Activated CD8-positive, alpha-beta T cell treated with anti-CD3 and anti-CD28 coated beads, Interleukin-2, amount 10 ng/mL, durations not matched to agents 7 days and 5 days (primary cell): ENCODE data around the gene RXYLT1. TPM values are rescaled to one million over a fixed set of nuclear protein-coding genes. Genes with fewer than 3 reads are reported as not detected.
"Not testable (repeated sequence)": the region's sequence is repeated elsewhere in the genome, so short reads cannot be mapped to it uniquely, and the experiment has no call there.

ENCODE experiments used
- ATAC-seq: fragments of 150-1000 bp; cut with Tn5 transposase; one replicate; pipeline ENCODE4 v1.10.0; 2021; ENCODE audit warnings: moderate library complexity
- CTCF ChIA-PET: fragments of 350-600 bp; sonication (Branson Sonifier 250); formaldehyde crosslinking; loops from one replicate; lab custom pipeline; 2021; ENCODE audit warnings: antibody characterized with exemption; lab: Charles Lee
- POLR2A ChIA-PET: fragments of 350-600 bp; sonication (Branson Sonifier 250); formaldehyde crosslinking; loops from one replicate; lab custom pipeline; 2021; ENCODE audit warnings: antibody characterized with exemption; lab: Charles Lee
- DNase-seq: peaks from one replicate; pipeline ENCODE4 v3.0.0-alpha.2; 2020
- H3K27ac Mint-ChIP-seq: one replicate; pipeline ENCODE4 v1.8.0; 2021; ENCODE audit warnings: mild to moderate bottlenecking, mixed read lengths
- H3K27me3 Mint-ChIP-seq: one replicate; pipeline ENCODE4 v1.8.0; 2021; ENCODE audit warnings: low read depth, mixed read lengths
- H3K36me3 Mint-ChIP-seq: one replicate; pipeline ENCODE4 v1.8.0; 2021; ENCODE audit warnings: low read depth, mixed read lengths
- H3K4me1 Mint-ChIP-seq: one replicate; pipeline ENCODE4 v1.8.0; 2021; ENCODE audit warnings: low read depth, mixed read lengths
- H3K4me3 Mint-ChIP-seq: one replicate; pipeline ENCODE4 v1.8.0; 2021; ENCODE audit warnings: mild to moderate bottlenecking, mixed read lengths
- H3K9me3 Mint-ChIP-seq: one replicate; pipeline ENCODE4 v1.8.0; 2022; ENCODE audit warnings: mixed read lengths; ENCODE audit not compliant: insufficient read depth
- total RNA-seq, 2 experiments: library from RNA; stranded (reverse); gene quantifications; one replicate each; pipeline ENCODE4 v1.2.3, GENCODE V29; 2021

RXYLT1 gene
- total RNA-seq, 2 experiments from 2014 or later: 11.8 to 12.8 TPM

GRCh38 chr12:63823040-63823439 lies 43.3 kb downstream of the RXYLT1 start:
- CTCF ChIA-PET: interaction anchor here (1.3 to 1.9 kb wide), 2 partner anchors 17 to 434 kb away, joined by 3 to 4 read pairs; no protein-coding TSS in a partner anchor
- Mint-ChIP-seq H3K4me1 (peaks cover 7% of the 10 kb centered on the region), H3K27me3 (peaks cover 10% of the 10 kb centered on the region), H3K9me3 (peaks cover 4% of the 10 kb centered on the region), H3K36me3 (no peaks in the 10 kb centered on the region), H3K27ac (no peak overlapping the region), H3K4me3 (no peak overlapping the region)
- no peak for DNase-seq
- ATAC-seq: no peak
- POLR2A ChIA-PET: no interaction called here

DNA sequence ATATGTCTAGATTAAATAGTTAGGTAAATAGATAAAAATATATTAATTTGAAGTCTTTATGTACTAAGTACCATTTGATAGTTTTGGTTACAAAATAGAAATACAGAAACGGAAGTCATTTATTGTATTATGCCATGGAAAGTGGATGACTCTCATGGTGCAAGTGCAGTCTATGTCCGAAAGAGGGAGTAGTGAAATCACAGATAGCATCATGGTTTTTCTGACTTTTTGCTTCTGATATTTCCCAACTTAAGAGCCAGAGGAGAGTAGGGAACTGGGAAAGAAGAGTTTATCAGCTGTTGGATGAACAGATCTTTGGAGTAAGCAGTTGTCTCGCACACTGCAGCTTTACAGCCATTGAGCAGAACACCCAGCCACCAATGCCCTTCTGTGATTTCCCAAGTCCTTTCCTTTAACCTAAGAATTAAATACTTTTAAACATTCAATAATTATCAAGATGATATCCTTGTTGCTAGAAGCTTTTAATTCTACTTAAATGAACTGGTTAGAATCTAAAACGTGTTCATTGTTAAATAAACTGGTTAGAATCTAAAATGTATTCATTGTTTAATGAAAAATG lies 46.4 kb downstream of the RXYLT1 start:
- Mint-ChIP-seq H3K27me3 (peaks cover 7% of the 10 kb centered on the region), H3K27ac (no peak overlapping the region), H3K9me3 (no peaks in the 10 kb centered on the region), H3K36me3 (no peaks in the 10 kb centered on the region), H3K4me3 (no peak overlapping the region), H3K4me1 (peaks cover 7% of the 10 kb centered on the region)
- ATAC-seq (no peak), DNase-seq (no peak)
- ChIA-PET CTCF (interaction anchor here (0.9 to 2.3 kb wide), 4 partner anchors 12 to 431 kb away, joined by 3 to 7 read pairs (median 3); partner anchors contain the start of gene SRGAP1), POLR2A (no interaction called here)

- no peak for ATAC-seq
- H3K4me3 Mint-ChIP-seq: no peak overlapping the region
These were observed 49.2 kb downstream of the RXYLT1 start for GRCh38 chr12:63828867-63829266.

GRCh38 chr12:63836046-63836445 lies 56.3 kb downstream of the RXYLT1 start:
- H3K27me3 Mint-ChIP-seq: peaks cover 10% of the 10 kb centered on the region
- ATAC-seq: no peak
- H3K9me3 Mint-ChIP-seq: no peaks in the 10 kb centered on the region
- CTCF ChIA-PET: interaction anchor here (0.7 to 0.8 kb wide), 2 partner anchors 9 to 713 kb away, joined by 3 read pairs; no protein-coding TSS in a partner anchor
- H3K4me3 Mint-ChIP-seq: no peak overlapping the region
- no peak overlapping the region for H3K27ac Mint-ChIP-seq
- no peaks in the 10 kb centered on the region for H3K36me3 Mint-ChIP-seq
- no peak for DNase-seq
- no peaks in the 10 kb centered on the region for H3K4me1 Mint-ChIP-seq
- POLR2A ChIA-PET: no interaction called here

More at GRCh38 chr12:63828867-63829266, 49.2 kb downstream of the RXYLT1 start:
- DNase-seq: no peak
- Mint-ChIP-seq H3K27me3 (peaks cover 2% of the 10 kb centered on the region), H3K27ac (no peak overlapping the region), H3K9me3 (no peaks in the 10 kb centered on the region), H3K4me1 (no peaks in the 10 kb centered on the region), H3K36me3 (no peaks in the 10 kb centered on the region)
- ChIA-PET POLR2A (no interaction called here), CTCF (interaction anchor here (1.3 kb wide), 1 partner anchor 15 kb away, joined by 3 read pairs; the partner anchor contains the start of gene SRGAP1)

DNA sequence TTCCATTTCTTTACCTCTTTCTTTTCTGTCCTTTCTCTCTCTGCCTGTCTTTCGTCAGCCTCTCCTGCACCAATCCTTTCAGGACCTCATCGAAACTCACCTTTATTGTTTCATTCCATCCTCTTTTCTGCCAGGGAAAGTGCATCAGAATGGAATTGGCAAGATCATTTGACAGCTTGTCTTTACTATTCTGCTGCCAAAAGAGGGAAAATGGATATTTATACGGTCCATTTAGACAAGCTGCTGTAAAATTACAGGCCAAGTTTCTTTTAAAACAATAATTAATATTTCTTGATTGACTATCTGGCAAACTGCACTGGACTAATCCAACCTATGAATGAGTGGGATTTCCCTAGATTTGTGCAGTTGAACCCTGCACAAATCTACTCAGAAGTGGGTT lies 57.2 kb downstream of the RXYLT1 start:
- Mint-ChIP-seq H3K4me1 (no peaks in the 10 kb centered on the region), H3K36me3 (no peaks in the 10 kb centered on the region), H3K27ac (no peak overlapping the region), H3K9me3 (no peaks in the 10 kb centered on the region), H3K4me3 (no peak overlapping the region), H3K27me3 (peaks cover 13% of the 10 kb centered on the region)
- ChIA-PET CTCF (interaction anchor here (0.8 kb wide), 1 partner anchor 712 kb away, joined by 3 read pairs; no protein-coding TSS in a partner anchor), POLR2A (no interaction called here)
- no peak for DNase-seq
- no peak for ATAC-seq

DNA sequence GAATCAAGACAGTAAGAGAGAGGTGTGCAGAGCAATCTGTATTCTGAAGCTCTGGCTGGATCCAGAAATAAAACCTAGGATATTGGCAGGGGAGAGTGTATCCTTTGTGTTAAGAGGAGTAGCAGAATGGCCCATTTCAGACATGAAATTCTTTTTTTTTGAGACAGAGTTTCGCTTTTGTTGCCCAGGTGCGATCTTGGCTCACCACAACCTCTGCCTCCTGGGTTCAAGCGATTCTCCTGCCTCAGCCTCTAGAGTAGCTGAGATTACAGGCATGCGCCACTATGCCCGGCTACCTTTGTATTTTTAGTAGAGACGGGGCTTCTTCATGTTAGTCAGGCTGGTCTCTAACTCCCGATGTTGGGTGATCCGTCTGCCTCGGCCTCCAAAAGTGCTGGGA lies 58.7 kb downstream of the RXYLT1 start:
- H3K27me3 Mint-ChIP-seq: peaks cover 16% of the 10 kb centered on the region
- H3K9me3 Mint-ChIP-seq: no peaks in the 10 kb centered on the region
- ATAC-seq (no peak), DNase-seq (no peak)
- ChIA-PET POLR2A (no interaction called here), CTCF (interaction anchor here (0.8 kb wide), 1 partner anchor 436 kb away, joined by 3 read pairs; no protein-coding TSS in a partner anchor)
- no peaks in the 10 kb centered on the region for H3K36me3 Mint-ChIP-seq
- H3K4me3 Mint-ChIP-seq: no peak overlapping the region
- H3K27ac Mint-ChIP-seq: no peak overlapping the region
- peaks cover 3% of the 10 kb centered on the region for H3K4me1 Mint-ChIP-seq

DNA sequence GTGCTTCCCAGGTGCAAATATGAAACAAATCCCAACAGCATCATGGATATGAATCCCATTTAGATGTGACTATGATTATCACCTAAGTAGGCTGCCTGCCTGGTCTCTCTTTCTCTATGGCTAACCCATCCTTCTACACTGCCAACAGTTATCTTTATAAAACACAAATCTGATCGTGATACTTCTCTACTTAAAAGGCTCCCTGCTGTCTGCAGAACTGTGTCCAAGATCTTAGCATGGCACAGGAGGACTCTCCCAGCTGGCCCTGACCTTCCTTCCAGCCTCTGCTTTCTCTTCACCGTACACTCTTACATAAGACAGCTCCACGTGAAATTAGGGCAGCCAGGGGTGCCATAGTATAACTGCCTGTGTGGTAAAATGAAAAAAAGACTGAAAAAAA lies 61.3 kb downstream of the RXYLT1 start:
- Mint-ChIP-seq H3K4me1 (peaks cover 8% of the 10 kb centered on the region), H3K27ac (no peak overlapping the region), H3K4me3 (no peak overlapping the region), H3K27me3 (peaks cover 30% of the 10 kb centered on the region), H3K36me3 (no peaks in the 10 kb centered on the region), H3K9me3 (no peaks in the 10 kb centered on the region)
- ChIA-PET POLR2A (no interaction called here), CTCF (interaction anchor here (1.6 kb wide), 1 partner anchor 416 kb away, joined by 3 read pairs; no protein-coding TSS in a partner anchor)
- DNase-seq (no peak), ATAC-seq (no peak)

- H3K9me3 Mint-ChIP-seq: no peaks in the 10 kb centered on the region
- H3K27ac Mint-ChIP-seq: no peak overlapping the region
- DNase-seq (no peak), ATAC-seq (no peak)
- peaks cover 8% of the 10 kb centered on the region for H3K4me1 Mint-ChIP-seq
- H3K36me3 Mint-ChIP-seq: no peaks in the 10 kb centered on the region
- H3K27me3 Mint-ChIP-seq: peaks cover 33% of the 10 kb centered on the region
- no peak overlapping the region for H3K4me3 Mint-ChIP-seq
- ChIA-PET CTCF (interaction anchor here (1.6 kb wide), 1 partner anchor 415 kb away, joined by 3 read pairs; no protein-coding TSS in a partner anchor), POLR2A (no interaction called here)
These were observed 61.9 kb downstream of the RXYLT1 start for GRCh38 chr12:63841571-63841970.

GRCh38 chr12:63842750-63843149 lies 63.0 kb downstream of the RXYLT1 start:
- not testable (repeated sequence) for DNase-seq, H3K27ac Mint-ChIP-seq
- peaks cover 33% of the 10 kb centered on the region for H3K27me3 Mint-ChIP-seq

DNA sequence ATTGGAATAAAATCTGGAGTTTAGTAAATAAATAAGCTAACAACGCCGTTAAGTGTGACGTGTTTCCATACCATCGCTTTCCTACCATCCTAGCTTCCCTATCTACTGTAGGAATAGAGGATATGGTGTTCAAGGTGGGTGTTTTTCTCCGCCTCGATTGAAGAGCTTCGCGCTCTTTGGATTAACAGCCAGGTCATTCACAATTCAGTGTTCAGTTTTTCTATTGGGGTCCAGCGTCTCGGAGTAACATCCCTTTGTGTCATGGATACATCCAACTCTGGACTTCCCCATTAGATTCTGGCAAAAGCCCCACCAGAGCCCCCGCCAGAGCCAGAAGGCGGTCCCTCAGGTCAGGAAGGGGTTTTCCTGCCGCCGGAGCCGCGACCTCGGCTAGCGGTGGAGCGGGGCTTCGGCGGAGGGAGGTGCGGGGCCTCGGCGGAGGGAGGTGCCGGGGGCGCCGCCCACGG lies 63.6 kb downstream of the RXYLT1 start:
- ChIA-PET CTCF (interaction anchor here (0.7 to 1.5 kb wide), 5 partner anchors 15 to 413 kb away, joined by 3 to 4 read pairs (median 3); partner anchors contain the start of gene KICS2), POLR2A (no interaction called here)
- ATAC-seq (no peak), DNase-seq (no peak)
- H3K4me3 Mint-ChIP-seq: peak overlapping the region; percentile 61
- H3K9me3 Mint-ChIP-seq: no peaks in the 10 kb centered on the region
- no peaks in the 10 kb centered on the region for H3K36me3 Mint-ChIP-seq
- peaks cover 8% of the 10 kb centered on the region for H3K4me1 Mint-ChIP-seq
- H3K27me3 Mint-ChIP-seq: peaks cover 36% of the 10 kb centered on the region
- peak overlapping the region; percentile 20 for H3K27ac Mint-ChIP-seq

More at GRCh38 chr12:63842750-63843149, 63.0 kb downstream of the RXYLT1 start:
- ATAC-seq, POLR2A ChIA-PET, H3K4me1 Mint-ChIP-seq, H3K9me3 Mint-ChIP-seq, H3K36me3 Mint-ChIP-seq: not testable (repeated sequence)
- CTCF ChIA-PET: interaction anchor here (0.7 to 1.0 kb wide), 3 partner anchors 17 to 414 kb away, joined by 3 to 4 read pairs (median 3); no protein-coding TSS in a partner anchor
- H3K4me3 Mint-ChIP-seq: peak overlapping the region; percentile 61

- H3K27me3 Mint-ChIP-seq: peaks cover 37% of the 10 kb centered on the region
- peak overlapping the region; percentile 68 for H3K4me3 Mint-ChIP-seq
- CTCF ChIA-PET: interaction anchor here (0.6 to 1.9 kb wide), 14 partner anchors 10 to 1390 kb away, joined by 3 to 19 read pairs (median 4); partner anchors contain the start of gene KICS2
- H3K36me3 Mint-ChIP-seq: no peaks in the 10 kb centered on the region
- POLR2A ChIA-PET: no interaction called here
- no peaks in the 10 kb centered on the region for H3K9me3 Mint-ChIP-seq
- H3K4me1 Mint-ChIP-seq: peaks cover 8% of the 10 kb centered on the region
- DNase-seq (peak; percentile 85), ATAC-seq (peak; percentile 98)
- no peak overlapping the region for H3K27ac Mint-ChIP-seq
These were observed 64.1 kb downstream of the RXYLT1 start for GRCh38 chr12:63843721-63844390.
